ENCODE data around the gene OPN3.

Gene OPN3

GRCh38 chr1:241638909-241639622 is 1.1 kb downstream of the OPN3 start:
- no peak for TF ChIP-seq CTCF (IDR thresholded peaks at IDR 0.05; ENCODE audit: low read depth, low read length, missing control alignments)
- peak overlapping the region; percentile 83 for H3K4me3 ChIP-seq (replicated peaks; ENCODE audit: low read depth, low read length)
- DNase-seq (ENCODE audit: extremely low read depth, low read depth): no peak

- no peak for DNase-seq (ENCODE audit: extremely low read depth, low read depth)
- no peak for TF ChIP-seq CTCF (IDR thresholded peaks at IDR 0.05; ENCODE audit: low read depth, low read length, missing control alignments)
- peak overlapping the region; percentile 83 for H3K4me3 ChIP-seq (replicated peaks; ENCODE audit: low read depth, low read length)
These were observed 2.0 kb downstream of the OPN3 start for GRCh38 chr1:241638099-241638682.

- TF ChIP-seq CTCF (IDR thresholded peaks at IDR 0.05; ENCODE audit: low read depth, low read length, missing control alignments): no peak
- DNase-seq (ENCODE audit: extremely low read depth, low read depth): no peak
- peak overlapping the region; percentile 83 for H3K4me3 ChIP-seq (replicated peaks; ENCODE audit: low read depth, low read length)
These were observed 2.6 kb downstream of the OPN3 start for GRCh38 chr1:241637604-241638003.

GRCh38 chr1:241637046-241637590 is 3.1 kb downstream of the OPN3 start:
- TF ChIP-seq CTCF (IDR thresholded peaks at IDR 0.05; ENCODE audit: low read depth, low read length, missing control alignments): no peak
- H3K4me3 ChIP-seq (replicated peaks; ENCODE audit: low read depth, low read length): peak overlapping the region; percentile 83

GRCh38 chr1:241636291-241636690 is 3.9 kb downstream of the OPN3 start:
- no peak for TF ChIP-seq CTCF (IDR thresholded peaks at IDR 0.05; ENCODE audit: low read depth, low read length, missing control alignments)
- H3K4me3 ChIP-seq (replicated peaks; ENCODE audit: low read depth, low read length): no peak overlapping the region
- no peak for DNase-seq (ENCODE audit: extremely low read depth, low read depth)

More at GRCh38 chr1:241637046-241637590, 3.1 kb downstream of the OPN3 start:
- DNase-seq (ENCODE audit: extremely low read depth, low read depth): no peak

- DNase-seq (ENCODE audit: extremely low read depth, low read depth): no peak
- no peak for TF ChIP-seq CTCF (IDR thresholded peaks at IDR 0.05; ENCODE audit: low read depth, low read length, missing control alignments)
- H3K4me3 ChIP-seq (replicated peaks; ENCODE audit: low read depth, low read length): no peak overlapping the region
These were observed 4.5 kb downstream of the OPN3 start for GRCh38 chr1:241635556-241636152.
